Prostate gland (tissue), 2 donors: ENCODE results near the gene KBTBD12. TPM values are rescaled to one million over a fixed set of nuclear protein-coding genes. Genes with fewer than 3 reads are reported as not detected.

Source experiments
- DNase-seq: peaks from one replicate; pipeline ENCODE4 v3.0.0-alpha.2; 2019; ENCODE audit warnings: low spot score
- H3K27ac ChIP-seq, 2 donors: fragments of 200-600 bp; sonication (generic); 2 replicates each; pipeline ENCODE4 v1.5.1; 2017 to 2019
- H3K27me3 ChIP-seq: fragments of 200-600 bp; sonication (generic); replicated peaks from 2 replicates; pipeline ENCODE4 v1.5.1; 2019; ENCODE audit not compliant: insufficient read depth
- H3K36me3 ChIP-seq, 2 donors: fragments of 200-600 bp; sonication (generic); 1 replicate in 1 of 2; 2 replicates in 1 of 2; pipeline versions ENCODE4 v1.5.1 to v1.8.1; 2017 to 2019
- H3K4me1 ChIP-seq: fragments of 200-600 bp; sonication (generic); replicated peaks from 2 replicates; pipeline ENCODE4 v1.5.1; 2019
- H3K4me3 ChIP-seq, 2 donors: fragments of 200-600 bp; sonication (generic); 2 replicates each; pipeline ENCODE4 v1.5.1; 2017 to 2019
- H3K9me3 ChIP-seq: fragments of 200-600 bp; sonication (generic); 2 replicates; pipeline ENCODE4 v1.5.1; 2017
- POLR2A ChIP-seq: fragments of 450-650 bp; IDR thresholded peaks from one replicate; pipeline ENCODE4 v1.6.1; 2016; ENCODE audit warnings: antibody characterized with exemption, mild to moderate bottlenecking
- POLR2AphosphoS5 ChIP-seq: sonication (generic); formaldehyde crosslinking; IDR thresholded peaks from one replicate; pipeline ENCODE4 v1.6.1; 2017; ENCODE audit warnings: antibody characterized with exemption
- WGBS: methylation state at CpG from one replicate; pipeline ENCODE4 v1.1.5; 2018; 5-methylcytosine and 5-hydroxymethylcytosine counted together
- intact Hi-C: fragments of 100-400 bp; cut with DNase I; formaldehyde crosslinking; loops from one replicate; pipeline ENCODE4 v1.14.2; 2022
- total RNA-seq, 2 donors: library from RNA; depleted of rRNA; stranded (reverse); fragments of >200 nt; gene quantifications; one replicate each; pipeline ENCODE4 v1.1.0, GENCODE V29; 2016
- TF ChIP-seq, protein P1 (sequence below), 4 experiments: fragments of 200-600 bp in 2 of 4; fragments of 450-650 bp in 2 of 4; sonication (generic) in 2 of 4; IDR thresholded peaks; 1 replicate in 3 of 4; 2 replicates in 1 of 4; pipeline ENCODE4 v1.5.1; 2016 to 2019; ENCODE audit warnings: antibody characterized with exemption in 4 of 4, mild to moderate bottlenecking in 2 of 4, moderate library complexity in 2 of 4

The KBTBD12 gene
- total RNA-seq, 2 donors from 2014 or later = 1.2 TPM; not detected in 1

DNA sequence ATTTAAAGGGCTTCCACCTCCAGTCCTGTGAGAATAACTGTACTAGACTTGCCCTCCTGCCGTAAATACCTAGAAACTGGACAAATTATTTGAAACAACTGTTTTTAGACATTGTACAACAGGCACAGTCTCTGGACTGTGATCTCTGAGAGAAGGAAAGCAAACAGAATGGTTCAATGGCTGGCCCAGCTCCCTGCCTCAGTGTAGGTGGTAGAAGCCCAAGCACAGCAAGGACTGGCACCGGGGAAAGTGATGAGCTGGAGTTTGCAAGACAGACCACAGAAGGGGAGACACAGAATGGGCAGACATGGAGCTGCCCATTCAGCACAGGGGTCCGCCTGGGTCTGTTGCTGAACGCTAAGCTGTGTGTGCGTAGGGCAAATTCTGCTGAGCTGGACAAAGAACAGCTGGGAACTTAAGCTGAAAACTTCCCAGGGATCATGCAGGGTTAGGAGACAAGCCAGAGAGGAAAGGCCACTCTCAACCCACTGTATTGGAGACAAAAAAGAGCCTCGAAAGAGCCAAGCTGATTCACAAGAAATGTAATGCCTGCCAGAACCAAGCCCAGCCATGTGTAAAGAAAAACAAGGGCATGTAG is 84.6 kb downstream of the KBTBD12 start:
- TF ChIP-seq, protein P1, sequence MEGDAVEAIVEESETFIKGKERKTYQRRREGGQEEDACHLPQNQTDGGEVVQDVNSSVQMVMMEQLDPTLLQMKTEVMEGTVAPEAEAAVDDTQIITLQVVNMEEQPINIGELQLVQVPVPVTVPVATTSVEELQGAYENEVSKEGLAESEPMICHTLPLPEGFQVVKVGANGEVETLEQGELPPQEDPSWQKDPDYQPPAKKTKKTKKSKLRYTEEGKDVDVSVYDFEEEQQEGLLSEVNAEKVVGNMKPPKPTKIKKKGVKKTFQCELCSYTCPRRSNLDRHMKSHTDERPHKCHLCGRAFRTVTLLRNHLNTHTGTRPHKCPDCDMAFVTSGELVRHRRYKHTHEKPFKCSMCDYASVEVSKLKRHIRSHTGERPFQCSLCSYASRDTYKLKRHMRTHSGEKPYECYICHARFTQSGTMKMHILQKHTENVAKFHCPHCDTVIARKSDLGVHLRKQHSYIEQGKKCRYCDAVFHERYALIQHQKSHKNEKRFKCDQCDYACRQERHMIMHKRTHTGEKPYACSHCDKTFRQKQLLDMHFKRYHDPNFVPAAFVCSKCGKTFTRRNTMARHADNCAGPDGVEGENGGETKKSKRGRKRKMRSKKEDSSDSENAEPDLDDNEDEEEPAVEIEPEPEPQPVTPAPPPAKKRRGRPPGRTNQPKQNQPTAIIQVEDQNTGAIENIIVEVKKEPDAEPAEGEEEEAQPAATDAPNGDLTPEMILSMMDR (IDR thresholded peaks at IDR 0.05) = no peak
- TF ChIP-seq POLR2AphosphoS5 (no peak), POLR2A (no peak)
- no peaks in the 10 kb centered on the region for H3K36me3 ChIP-seq
- H3K4me1 ChIP-seq = no peaks in the 10 kb centered on the region
- H3K9me3 ChIP-seq = no peaks in the 10 kb centered on the region
- H3K27ac ChIP-seq = no peak overlapping the region
- 94% methylated on average over 6 of the region's 6 CpGs for WGBS
- intact Hi-C loops = no loop called here
- H3K4me3 ChIP-seq = no peak overlapping the region
- no peak for DNase-seq
- H3K27me3 ChIP-seq = no peaks in the 10 kb centered on the region

DNA sequence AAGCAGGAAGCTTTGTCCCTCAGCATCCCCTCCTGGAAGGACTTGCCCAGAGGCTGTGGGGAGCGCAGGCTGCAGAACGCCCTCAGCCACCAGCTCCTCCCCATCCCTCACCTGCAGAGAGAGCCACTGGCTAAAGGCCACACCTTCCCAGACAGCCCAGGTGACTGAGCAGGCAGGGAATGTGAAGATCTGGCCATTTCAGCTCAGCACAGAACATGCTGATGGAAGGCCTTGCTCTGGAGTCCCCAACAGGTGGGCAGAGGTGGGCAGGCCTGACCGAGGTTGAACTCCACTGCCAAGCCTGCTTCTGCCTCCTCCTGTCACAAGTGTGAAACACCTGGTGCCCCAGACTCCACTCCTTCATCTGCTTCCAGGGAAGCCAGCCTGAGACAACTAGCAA is 86.5 kb downstream of the KBTBD12 start:
- TF ChIP-seq POLR2A (no peak), POLR2AphosphoS5 (no peak)
- TF ChIP-seq, protein P1 (IDR thresholded peaks at IDR 0.05) = no peak
- Histone ChIP-seq H3K9me3 (no peaks in the 10 kb centered on the region), H3K36me3 (no peaks in the 10 kb centered on the region), H3K4me1 (no peaks in the 10 kb centered on the region), H3K27me3 (no peaks in the 10 kb centered on the region), H3K27ac (no peak overlapping the region), H3K4me3 (no peak overlapping the region)
- DNase-seq = no peak
- 64% methylated on average over 3 of the region's 3 CpGs for WGBS
- intact Hi-C loops = no loop called here

DNA sequence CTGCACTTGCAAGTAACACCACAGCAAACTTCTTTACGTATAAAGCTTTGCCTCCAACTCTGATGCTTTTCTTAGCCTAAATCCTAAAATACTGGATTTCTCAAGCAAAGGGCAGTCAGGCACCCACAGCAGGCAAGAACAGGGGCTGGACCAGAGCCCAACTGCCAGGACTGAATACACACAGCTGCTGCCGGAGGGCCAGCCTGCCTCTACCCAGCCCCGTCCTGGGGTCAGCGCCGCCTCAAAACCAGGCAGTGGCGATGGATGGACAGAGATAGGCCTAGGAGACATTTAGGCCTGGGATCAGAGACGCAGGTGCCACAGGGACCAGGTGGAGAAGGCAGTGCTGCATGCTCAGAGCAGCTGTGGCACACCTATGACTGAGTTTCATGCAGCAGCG is 89.6 kb downstream of the KBTBD12 start:
- no peak for TF ChIP-seq POLR2AphosphoS5
- TF ChIP-seq, protein P1 (IDR thresholded peaks at IDR 0.05) = no peak
- TF ChIP-seq POLR2A = no peak
- no peak for DNase-seq
- H3K4me1 ChIP-seq = no peaks in the 10 kb centered on the region
- H3K27me3 ChIP-seq = no peaks in the 10 kb centered on the region
- intact Hi-C loops = no loop called here
- H3K9me3 ChIP-seq = no peaks in the 10 kb centered on the region
- no peak overlapping the region for H3K27ac ChIP-seq
- H3K4me3 ChIP-seq = no peak overlapping the region
- H3K36me3 ChIP-seq = no peaks in the 10 kb centered on the region
- WGBS = 86% methylated on average over 8 of the region's 8 CpGs

DNA sequence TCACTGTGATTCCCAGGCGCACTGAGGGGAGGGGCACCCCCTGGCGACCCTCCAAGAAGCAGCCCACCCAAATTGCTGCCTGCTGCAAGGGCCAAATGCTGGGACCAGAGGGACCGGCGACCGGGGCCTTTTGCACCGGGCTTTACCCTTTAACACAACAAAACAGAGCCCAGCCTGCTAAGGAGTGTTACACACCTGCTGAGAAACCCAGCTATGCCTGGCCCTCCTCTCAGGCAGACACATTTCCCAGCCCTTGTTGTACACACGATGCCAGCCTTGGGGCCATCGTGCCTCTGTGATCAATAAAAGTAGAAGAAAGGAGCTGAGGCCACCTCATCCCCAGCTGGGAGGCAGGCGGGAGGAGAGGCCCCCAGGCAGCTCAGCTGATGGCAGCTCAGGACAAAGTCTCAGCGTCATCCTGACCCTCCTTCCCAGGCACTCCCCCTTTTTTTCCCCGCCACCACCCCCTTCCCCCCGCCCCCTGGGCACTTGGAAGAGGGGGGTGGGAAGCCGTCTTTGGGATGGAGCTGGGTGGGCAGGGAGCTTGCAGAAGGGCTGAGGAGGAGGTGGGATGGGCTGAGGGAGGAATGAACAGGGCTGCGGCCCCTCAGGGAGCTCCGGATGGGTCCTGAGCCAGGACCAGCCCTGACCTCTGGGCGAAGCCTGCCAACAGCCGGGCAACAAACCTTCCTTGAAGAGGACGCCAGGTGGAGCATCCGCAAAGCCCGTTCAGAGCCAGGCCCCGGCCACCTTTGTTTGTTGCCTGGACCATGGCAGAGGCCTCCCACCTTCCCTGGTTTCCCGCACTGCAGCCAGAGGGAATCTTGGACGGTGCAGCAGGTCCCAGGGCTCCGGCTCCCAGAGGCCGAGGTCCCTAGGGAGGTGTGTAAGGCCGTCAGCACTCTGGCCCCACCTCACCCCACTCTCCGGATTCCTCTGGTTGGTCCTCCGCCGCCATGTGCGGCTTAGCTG is 91.3 kb downstream of the KBTBD12 start:
- no peaks in the 10 kb centered on the region for H3K27me3 ChIP-seq
- no peaks in the 10 kb centered on the region for H3K36me3 ChIP-seq
- WGBS = 46% methylated on average over 30 of the region's 30 CpGs
- no peaks in the 10 kb centered on the region for H3K4me1 ChIP-seq
- H3K27ac ChIP-seq = no peak overlapping the region
- no peak for TF ChIP-seq POLR2AphosphoS5
- TF ChIP-seq, protein P1 (IDR thresholded peaks at IDR 0.05) = no peak
- no peak for TF ChIP-seq POLR2A
- no peak for DNase-seq
- intact Hi-C loops = no loop called here
- H3K9me3 ChIP-seq = no peaks in the 10 kb centered on the region
- H3K4me3 ChIP-seq = no peak overlapping the region
